Mesodermal cell (in vitro differentiated cells): Measurements from ENCODE around the gene NAALADL2.

Source experiments
- H3K27ac ChIP-seq: 2 replicates; pipeline ENCODE4 v1.7.0; 2013; ENCODE audit warnings: mild to moderate bottlenecking, low read depth, low read length, moderate library complexity; ENCODE audit not compliant: severe bottlenecking
- H3K36me3 ChIP-seq: 2 replicates; pipeline ENCODE4 v1.7.1; 2013; ENCODE audit warnings: mild to moderate bottlenecking, low read length, moderate library complexity; ENCODE audit not compliant: control insufficient read depth, insufficient read depth
- H3K4me1 ChIP-seq: one replicate; pipeline ENCODE4 v1.7.1; 2013; ENCODE audit warnings: mild to moderate bottlenecking, low read length; ENCODE audit not compliant: insufficient read depth, control insufficient read depth, poor library complexity, severe bottlenecking
- H3K4me3 ChIP-seq: 2 replicates; pipeline ENCODE4 v1.7.0; 2013; ENCODE audit warnings: low read length, control low read depth, mild to moderate bottlenecking; ENCODE audit not compliant: insufficient read depth, poor library complexity, severe bottlenecking; ENCODE audit errors: extremely low read depth
- H3K9me3 ChIP-seq: 2 replicates; pipeline ENCODE4 v1.7.1; 2013; ENCODE audit warnings: mild to moderate bottlenecking, low read length, moderate library complexity; ENCODE audit not compliant: control insufficient read depth
- WGBS, 2 experiments: methylation state at CpG; one replicate each; pipeline ENCODE4 v1.1.5; 2013; ENCODE audit warnings: missing lambda C conversion rate in 2 of 2; ENCODE audit not compliant: insufficient coverage in 2 of 2; 5-methylcytosine and 5-hydroxymethylcytosine counted together

The NAALADL2 gene

DNA sequence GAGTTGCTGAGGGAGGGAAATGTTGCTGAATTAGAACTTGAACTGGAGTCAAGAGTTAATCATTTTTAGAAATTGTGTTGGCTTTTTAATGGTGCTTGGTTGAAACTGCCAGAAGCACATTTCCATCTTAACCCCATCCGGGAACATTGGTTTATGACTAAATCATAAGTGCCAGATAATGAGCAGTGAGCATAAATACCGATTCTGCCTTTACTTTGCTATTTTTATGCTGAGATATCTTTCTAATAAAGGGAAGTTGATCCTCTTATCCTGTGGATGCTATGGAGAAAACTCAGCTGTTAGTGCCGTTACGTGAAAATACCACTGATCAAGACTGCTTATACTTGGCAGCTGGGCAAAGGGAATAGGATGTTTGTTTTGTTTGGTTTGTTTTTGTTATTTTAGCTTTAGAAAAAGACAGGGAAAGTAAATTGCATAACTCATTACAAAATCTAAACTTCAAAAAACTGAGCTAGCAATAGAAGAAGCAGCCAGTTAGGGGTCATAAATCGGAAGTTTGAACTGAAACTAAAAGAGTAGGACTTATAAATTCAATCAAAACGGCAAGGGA, 813.1 kb downstream of the NAALADL2 start:
- Histone ChIP-seq H3K4me1 (no peaks in the 10 kb centered on the region), H3K4me3 (no peak overlapping the region), H3K27ac (no peak overlapping the region), H3K9me3 (no peaks in the 10 kb centered on the region), H3K36me3 (no peaks in the 10 kb centered on the region)
- WGBS, 2 experiments, result 90 to 93% methylated on average over 2 to 3 of the region's 6 CpGs

GRCh38 chr3:175679568-175679967, 820.4 kb downstream of the NAALADL2 start:
- H3K27ac ChIP-seq, result no peak overlapping the region
- H3K4me1 ChIP-seq, result no peaks in the 10 kb centered on the region
- H3K4me3 ChIP-seq, result no peak overlapping the region
- no peaks in the 10 kb centered on the region for H3K36me3 ChIP-seq
- no peaks in the 10 kb centered on the region for H3K9me3 ChIP-seq
- 86% methylated on average over 3 of the region's 3 CpGs; no CpG with 5 or more reads in 1 of the 2 experiments for WGBS, 2 experiments

GRCh38 chr3:175692256-175692655, 833.1 kb downstream of the NAALADL2 start:
- no peak overlapping the region for H3K27ac ChIP-seq
- no peaks in the 10 kb centered on the region for H3K4me1 ChIP-seq
- no peaks in the 10 kb centered on the region for H3K9me3 ChIP-seq
- 80 to 100% methylated on average over 1 of the region's 2 CpGs for WGBS, 2 experiments
- no peak overlapping the region for H3K4me3 ChIP-seq
- no peaks in the 10 kb centered on the region for H3K36me3 ChIP-seq

- H3K4me1 ChIP-seq, result no peaks in the 10 kb centered on the region
Measured at GRCh38 chr3:175695251-175695650, 836.1 kb downstream of the NAALADL2 start.

DNA sequence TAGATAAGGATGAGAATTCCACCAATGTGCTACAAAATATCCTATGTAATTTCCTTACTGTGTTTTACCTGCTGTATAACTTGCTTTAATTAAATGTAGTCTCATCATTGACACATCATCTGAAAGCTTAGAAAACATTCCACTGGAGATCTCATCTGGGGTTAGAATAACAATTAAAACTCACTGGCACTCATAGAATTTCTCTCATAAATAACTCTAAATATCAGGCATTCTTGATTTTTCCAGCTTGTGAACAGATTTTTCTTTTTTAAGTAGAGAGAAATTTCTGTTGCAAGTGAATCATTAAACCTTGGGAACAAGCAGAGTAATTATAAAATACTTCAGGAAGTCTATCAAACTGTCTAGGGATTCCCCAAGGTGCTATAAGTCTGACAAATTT, 843.8 kb downstream of the NAALADL2 start:
- Histone ChIP-seq H3K4me3 (no peak overlapping the region), H3K36me3 (no peaks in the 10 kb centered on the region), H3K9me3 (no peaks in the 10 kb centered on the region), H3K4me1 (no peaks in the 10 kb centered on the region), H3K27ac (no peak overlapping the region)

More at GRCh38 chr3:175695251-175695650, 836.1 kb downstream of the NAALADL2 start:
- no peak overlapping the region for H3K4me3 ChIP-seq
- no CpG with 5 or more reads among the region's 1 CpG for WGBS, 2 experiments
- no peaks in the 10 kb centered on the region for H3K36me3 ChIP-seq
- no peaks in the 10 kb centered on the region for H3K9me3 ChIP-seq
- no peak overlapping the region for H3K27ac ChIP-seq

DNA sequence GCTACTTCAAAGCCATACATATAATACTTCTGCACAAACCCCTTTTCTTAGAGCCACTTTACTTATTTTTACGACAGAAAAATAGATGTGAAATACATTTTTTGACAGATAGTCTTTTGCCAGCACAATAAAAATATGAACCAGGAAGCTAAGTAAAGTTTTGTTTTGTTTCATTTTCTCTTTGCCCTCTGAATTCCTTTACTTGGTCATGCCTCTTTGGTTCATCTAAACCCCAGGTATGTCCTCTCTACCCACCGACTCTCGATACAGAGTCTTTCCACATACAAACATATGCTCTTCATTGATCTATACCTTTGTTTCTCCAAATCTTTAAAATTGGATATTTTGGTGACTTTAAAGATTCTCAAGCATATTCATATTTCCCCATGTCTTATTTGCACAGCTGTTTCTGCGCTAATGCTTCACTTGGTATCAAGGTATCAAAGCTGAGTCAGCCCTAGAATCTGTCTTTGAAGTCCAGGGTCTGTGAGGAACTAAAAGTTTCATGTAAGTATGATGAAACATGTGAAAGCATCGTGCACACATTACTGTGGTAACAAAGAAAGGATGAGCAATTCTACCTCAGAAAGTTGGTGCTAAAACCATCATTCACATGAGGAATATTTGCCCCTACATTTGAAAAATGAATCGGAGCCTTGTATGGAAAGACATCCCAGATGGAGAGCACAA, 845.4 kb downstream of the NAALADL2 start:
- Histone ChIP-seq H3K4me1 (no peaks in the 10 kb centered on the region), H3K9me3 (no peaks in the 10 kb centered on the region), H3K4me3 (no peak overlapping the region), H3K36me3 (no peaks in the 10 kb centered on the region), H3K27ac (no peak overlapping the region)
- 100% methylated on average over 1 of the region's 6 CpGs for WGBS, 2 experiments

DNA sequence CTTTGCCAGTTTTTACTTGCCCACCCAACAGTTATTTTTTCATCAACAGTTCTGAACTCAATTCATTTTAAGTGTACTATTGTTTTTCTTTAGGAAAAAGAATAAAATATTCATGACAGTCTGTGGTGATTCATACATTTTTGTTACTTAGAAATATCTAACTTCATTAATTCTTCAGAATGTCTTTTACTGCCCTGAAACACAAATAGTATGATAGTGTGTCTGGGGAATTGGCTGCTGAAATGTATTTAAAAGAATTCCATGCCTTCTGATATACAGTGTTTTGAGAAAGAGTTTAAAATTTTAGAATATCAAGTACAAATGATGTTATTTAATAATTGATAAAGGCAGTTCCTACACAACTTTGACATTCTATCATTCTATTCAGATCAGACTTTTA, 854.1 kb downstream of the NAALADL2 start:
- Histone ChIP-seq H3K27ac (no peak overlapping the region), H3K4me3 (no peak overlapping the region), H3K4me1 (no peaks in the 10 kb centered on the region), H3K9me3 (no peaks in the 10 kb centered on the region), H3K36me3 (no peaks in the 10 kb centered on the region)

DNA sequence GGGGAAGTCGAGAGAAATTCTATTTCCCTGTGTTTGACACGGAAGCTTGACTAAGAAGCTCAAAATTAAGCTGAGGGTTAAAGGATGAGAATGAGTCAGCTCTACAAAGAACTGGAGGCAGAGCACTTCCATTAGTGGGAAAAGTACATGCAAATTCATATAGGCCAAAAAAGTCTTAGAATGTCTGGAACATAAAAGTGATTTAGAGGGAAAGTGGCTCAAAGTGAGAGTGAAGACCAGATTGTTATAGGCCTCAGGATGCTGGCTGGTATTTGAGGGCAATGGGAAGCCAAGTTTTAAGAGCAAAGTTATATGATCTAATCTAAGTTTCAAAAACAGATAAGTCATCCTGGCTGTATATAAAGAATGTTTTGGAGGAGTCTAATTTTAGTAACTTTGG, 857.3 kb downstream of the NAALADL2 start:
- Histone ChIP-seq H3K27ac (no peak overlapping the region), H3K4me1 (no peaks in the 10 kb centered on the region), H3K36me3 (no peaks in the 10 kb centered on the region), H3K4me3 (no peak overlapping the region), H3K9me3 (no peaks in the 10 kb centered on the region)
- WGBS, 2 experiments, result 96 to 100% methylated on average over 2 of the region's 2 CpGs

DNA sequence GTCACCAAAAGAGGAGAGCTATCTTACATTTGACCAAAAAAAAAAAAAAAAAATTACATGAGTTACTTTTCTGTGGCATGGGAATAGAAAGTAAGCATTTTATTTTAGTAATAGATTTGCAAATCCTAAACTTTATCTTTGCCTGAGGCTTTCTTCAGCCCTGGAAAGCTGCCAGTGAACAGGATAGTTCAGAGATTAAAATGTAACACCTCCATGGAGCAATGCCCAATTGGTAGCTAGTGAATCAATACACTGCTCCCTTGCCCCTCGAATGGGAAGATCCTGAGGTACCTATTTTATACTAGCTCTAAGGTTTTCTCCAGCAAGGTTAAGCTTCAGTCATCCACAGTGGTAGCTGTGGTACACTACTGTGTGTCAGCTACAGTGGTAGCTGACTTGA, 867.1 kb downstream of the NAALADL2 start:
- no peaks in the 10 kb centered on the region for H3K4me1 ChIP-seq
- no peak overlapping the region for H3K4me3 ChIP-seq
- no peaks in the 10 kb centered on the region for H3K36me3 ChIP-seq
- no peaks in the 10 kb centered on the region for H3K9me3 ChIP-seq
- H3K27ac ChIP-seq, result no peak overlapping the region
- WGBS, 2 experiments, result no CpG with 5 or more reads among the region's 1 CpG

GRCh38 chr3:175728566-175728965, 869.4 kb downstream of the NAALADL2 start:
- no peaks in the 10 kb centered on the region for H3K36me3 ChIP-seq
- H3K4me1 ChIP-seq, result no peaks in the 10 kb centered on the region
- no CpG with 5 or more reads among the region's 1 CpG for WGBS, 2 experiments
- no peak overlapping the region for H3K27ac ChIP-seq
- H3K4me3 ChIP-seq, result no peak overlapping the region
- no peaks in the 10 kb centered on the region for H3K9me3 ChIP-seq

DNA sequence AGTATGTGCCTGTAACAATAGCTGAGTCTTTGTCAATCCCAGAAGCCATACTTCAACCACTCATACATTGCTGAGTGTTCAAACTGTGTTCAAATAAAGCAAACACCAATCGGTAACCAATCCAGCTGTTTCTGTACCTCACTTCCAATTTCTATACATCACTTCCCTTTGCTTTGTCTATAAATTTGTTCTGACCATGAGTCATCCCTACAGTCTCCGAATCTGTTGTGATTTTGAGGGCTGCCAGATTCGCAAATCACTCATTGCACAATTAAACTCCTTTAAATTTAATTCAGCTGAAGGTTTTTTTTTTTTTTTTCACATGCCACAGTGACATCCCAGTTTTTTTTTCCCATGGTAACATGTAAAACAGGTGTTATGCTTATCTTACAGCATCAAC, 870.3 kb downstream of the NAALADL2 start:
- WGBS, 2 experiments, result 80 to 100% methylated on average over 1 of the region's 3 CpGs
- peaks cover under 1% of the 10 kb centered on the region for H3K9me3 ChIP-seq
- no peaks in the 10 kb centered on the region for H3K36me3 ChIP-seq
- H3K4me3 ChIP-seq, result no peak overlapping the region
- no peaks in the 10 kb centered on the region for H3K4me1 ChIP-seq
- no peak overlapping the region for H3K27ac ChIP-seq
